Measurements from ENCODE around the gene CWC15.

GRCh38 chr11:94960488-94960887, 12.9 kb downstream of the CWC15 start:
- TF ChIP-seq CTCF (IDR thresholded peaks at IDR 0.05) (no peak), TCF7L2 (IDR thresholded peaks at IDR 0.05; ENCODE audit: low read depth, low read length) (no peak), POLR2AphosphoS5 (IDR thresholded peaks at IDR 0.05; ENCODE audit: low read depth, low read length) (no peak), REST (IDR thresholded peaks at IDR 0.05; ENCODE audit: insufficient read depth in 1 of 2, low read depth in 2 of 2, low read length in 1 of 2) (no peak)

Measured in Panc1 (cell line).